A673 (cell line): Measurements from ENCODE around the gene CACNG4. TPM values are rescaled to one million over a fixed set of nuclear protein-coding genes. Genes with fewer than 3 reads are reported as not detected.

Experiments
- BruUV-seq: library from RNA; stranded (reverse); fragments of 400-500 nt; replicated peaks from 2 replicates; lab custom pipeline; 2021; lab: Mats Ljungman, UMichigan
- CTCF ChIA-PET: fragments of 300-600 bp; sonication (Branson Sonifier 250); formaldehyde crosslinking; loops from one replicate; lab custom pipeline; 2022; ENCODE audit warnings: antibody characterized with exemption; lab: Charles Lee
- POLR2A ChIA-PET: fragments of 300-600 bp; sonication (Branson Sonifier 250); formaldehyde crosslinking; loops from one replicate; lab custom pipeline; 2022; ENCODE audit warnings: antibody characterized with exemption; ENCODE audit not compliant: low non-redundant PET; lab: Charles Lee
- DNase-seq: peaks from one replicate; pipeline ENCODE4 v3.0.0-alpha.2; 2015; ENCODE audit warnings: low spot score
- H3K27ac ChIP-seq: fragments of 200-600 bp; sonication (generic); 2 replicates; pipeline ENCODE4 v1.5.1; 2016; ENCODE audit warnings: mixed run types, low read depth, mild to moderate bottlenecking, mixed read lengths, antibody characterized with exemption, low read length; ENCODE audit not compliant: poor library complexity, severe bottlenecking
- H3K27me3 ChIP-seq: fragments of 200-600 bp; sonication (generic); replicated peaks from 2 replicates; pipeline ENCODE4 v1.6.1; 2017; ENCODE audit warnings: mixed run types, low read depth, mild to moderate bottlenecking, mixed read lengths, antibody characterized with exemption, low read length; ENCODE audit not compliant: insufficient read depth, poor library complexity
- H3K36me3 ChIP-seq: fragments of 200-600 bp; sonication (generic); 2 replicates; pipeline ENCODE4 v1.6.1; 2016; ENCODE audit warnings: mixed run types, mild to moderate bottlenecking, mixed read lengths, antibody characterized with exemption, low read length; ENCODE audit not compliant: insufficient read depth, poor library complexity, severe bottlenecking
- H3K4me1 ChIP-seq: fragments of 200-600 bp; sonication (generic); 2 replicates; pipeline ENCODE4 v1.6.1; 2017; ENCODE audit warnings: mixed run types, mild to moderate bottlenecking, mixed read lengths, antibody characterized with exemption, low read length; ENCODE audit not compliant: insufficient read depth, poor library complexity, severe bottlenecking
- H3K4me3 ChIP-seq: fragments of 200-600 bp; sonication (generic); 2 replicates; pipeline ENCODE4 v1.5.1; 2016; ENCODE audit warnings: low read depth, mixed run types, mild to moderate bottlenecking, mixed read lengths, low read length; ENCODE audit not compliant: poor library complexity, severe bottlenecking
- H3K9me3 ChIP-seq: fragments of 200-600 bp; sonication (generic); 2 replicates; pipeline ENCODE4 v1.6.1; 2016; ENCODE audit warnings: mixed run types, low read depth, mild to moderate bottlenecking, mixed read lengths, antibody characterized with exemption, low read length; ENCODE audit not compliant: poor library complexity, severe bottlenecking
- EZH2 ChIP-seq: fragments of 200-600 bp; sonication (generic); IDR thresholded peaks from 2 replicates; pipeline ENCODE4 v1.6.1; 2017; ENCODE audit warnings: borderline replicate concordance, low read depth, mild to moderate bottlenecking, mixed read lengths, antibody characterized with exemption, low read length; ENCODE audit not compliant: poor library complexity, severe bottlenecking
- intact Hi-C: fragments of 100-400 bp; cut with micrococcal nuclease; formaldehyde crosslinking; loops from one replicate; pipeline ENCODE4 v1.10.0; 2022; ENCODE audit not compliant: unreplicated experiment
- total RNA-seq: library from RNA; stranded (reverse); gene quantifications from 2 replicates; pipeline ENCODE4 v1.2.3, GENCODE V29; 2021
- TF ChIP-seq, protein P1 (sequence below): fragments of 300-800, 200-600 bp; sonication (generic); conservative IDR thresholded peaks from 2 replicates; pipeline ENCODE4 v1.5.1; 2017; ENCODE audit warnings: low read depth, mild to moderate bottlenecking, antibody characterized with exemption, low read length, moderate library complexity, mixed read lengths

CACNG4 gene
- total RNA-seq, 1 experiment from 2014 or later, result 9.7 TPM

DNA sequence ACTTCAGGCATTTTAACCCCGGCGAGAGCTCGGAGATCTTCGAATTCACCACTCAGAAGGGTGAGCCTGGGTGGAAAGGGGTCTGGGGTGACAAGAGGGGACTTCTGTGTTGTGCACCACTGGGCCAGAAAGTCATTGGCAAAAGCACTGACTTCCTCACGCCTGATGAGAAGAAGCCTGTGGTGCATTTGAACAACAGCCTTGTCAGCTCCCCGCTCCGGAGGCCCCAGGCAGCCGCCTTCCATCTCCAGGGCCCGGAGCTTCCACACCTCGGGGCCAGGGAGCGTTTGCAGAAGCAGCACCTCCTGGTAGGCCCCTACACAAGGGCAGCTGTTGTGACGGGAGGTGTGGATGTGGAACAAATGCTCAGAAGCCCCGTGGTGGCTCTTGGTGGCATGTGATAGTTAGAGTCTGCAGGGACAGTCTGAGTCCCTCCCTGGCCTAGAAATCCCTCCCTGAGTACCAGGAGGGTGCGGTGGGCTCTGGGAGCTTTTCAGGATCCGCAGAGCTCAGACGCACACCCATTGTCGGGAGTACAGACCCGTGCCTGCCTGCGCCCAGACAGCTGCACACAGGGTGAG is 89.6 kb downstream of the CACNG4 start:
- POLR2A ChIA-PET, result no interaction called here
- no peak overlapping the region for H3K4me3 ChIP-seq
- no peak for DNase-seq

DNA sequence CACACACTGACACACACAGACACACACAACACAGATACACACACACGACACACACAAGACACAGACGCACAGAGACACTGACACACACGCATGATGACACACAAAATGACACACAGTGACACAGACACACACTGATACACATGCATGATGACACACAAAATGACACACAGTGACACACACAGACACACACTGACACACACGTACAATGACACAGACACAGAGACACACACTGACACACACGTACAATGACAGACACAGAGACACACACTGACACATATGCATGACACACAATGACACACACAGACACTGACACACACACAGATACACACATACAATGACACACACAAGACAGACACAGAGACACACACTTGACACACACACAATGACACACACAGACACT is 90.1 kb downstream of the CACNG4 start:
- Histone ChIP-seq H3K4me1 (no peaks in the 10 kb centered on the region), H3K27me3 (no peaks in the 10 kb centered on the region), H3K36me3 (no peaks in the 10 kb centered on the region), H3K4me3 (no peak overlapping the region), H3K9me3 (peaks cover 2% of the 10 kb centered on the region), H3K27ac (no peak overlapping the region)
- intact Hi-C loops, result no loop called here
- TF ChIP-seq, protein P1, sequence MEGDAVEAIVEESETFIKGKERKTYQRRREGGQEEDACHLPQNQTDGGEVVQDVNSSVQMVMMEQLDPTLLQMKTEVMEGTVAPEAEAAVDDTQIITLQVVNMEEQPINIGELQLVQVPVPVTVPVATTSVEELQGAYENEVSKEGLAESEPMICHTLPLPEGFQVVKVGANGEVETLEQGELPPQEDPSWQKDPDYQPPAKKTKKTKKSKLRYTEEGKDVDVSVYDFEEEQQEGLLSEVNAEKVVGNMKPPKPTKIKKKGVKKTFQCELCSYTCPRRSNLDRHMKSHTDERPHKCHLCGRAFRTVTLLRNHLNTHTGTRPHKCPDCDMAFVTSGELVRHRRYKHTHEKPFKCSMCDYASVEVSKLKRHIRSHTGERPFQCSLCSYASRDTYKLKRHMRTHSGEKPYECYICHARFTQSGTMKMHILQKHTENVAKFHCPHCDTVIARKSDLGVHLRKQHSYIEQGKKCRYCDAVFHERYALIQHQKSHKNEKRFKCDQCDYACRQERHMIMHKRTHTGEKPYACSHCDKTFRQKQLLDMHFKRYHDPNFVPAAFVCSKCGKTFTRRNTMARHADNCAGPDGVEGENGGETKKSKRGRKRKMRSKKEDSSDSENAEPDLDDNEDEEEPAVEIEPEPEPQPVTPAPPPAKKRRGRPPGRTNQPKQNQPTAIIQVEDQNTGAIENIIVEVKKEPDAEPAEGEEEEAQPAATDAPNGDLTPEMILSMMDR, result no peak
- TF ChIP-seq EZH2, result no peak
- DNase-seq, result no peak
- no TSS peak for BruUV-seq
- ChIA-PET CTCF (no interaction called here), POLR2A (no interaction called here)

More for the DNA sequence above, 89.6 kb downstream of the CACNG4 start:
- CTCF ChIA-PET, result no interaction called here
- no peaks in the 10 kb centered on the region for H3K36me3 ChIP-seq
- no TSS peak for BruUV-seq
- no peaks in the 10 kb centered on the region for H3K4me1 ChIP-seq
- H3K27ac ChIP-seq, result no peak overlapping the region
- TF ChIP-seq, protein P1, result no peak
- no peak for TF ChIP-seq EZH2
- intact Hi-C loops, result no loop called here
- peaks cover 7% of the 10 kb centered on the region for H3K9me3 ChIP-seq
- no peaks in the 10 kb centered on the region for H3K27me3 ChIP-seq

DNA sequence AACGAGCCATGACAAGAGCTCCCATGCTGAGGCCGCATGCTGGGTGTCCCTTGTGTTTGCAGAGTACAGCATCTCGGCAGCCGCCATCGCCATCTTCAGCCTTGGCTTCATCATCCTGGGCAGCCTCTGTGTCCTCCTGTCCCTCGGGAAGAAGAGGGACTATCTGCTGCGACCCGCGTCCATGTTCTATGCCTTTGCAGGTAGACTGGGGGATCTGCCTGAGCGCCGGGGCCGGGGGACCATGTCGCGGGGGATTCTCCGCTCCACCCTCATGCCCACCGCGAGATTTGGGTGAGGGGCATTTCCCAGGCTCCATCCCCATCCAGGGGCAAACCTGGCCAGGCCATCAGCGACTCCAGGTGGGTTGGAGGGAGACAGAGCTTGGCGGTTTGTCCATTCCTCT is 90.5 kb downstream of the CACNG4 start:
- H3K4me3 ChIP-seq, result no peak overlapping the region
- intact Hi-C loops, result no loop called here
- ChIA-PET POLR2A (no interaction called here), CTCF (no interaction called here)
- no peak overlapping the region for H3K27ac ChIP-seq
- no peaks in the 10 kb centered on the region for H3K36me3 ChIP-seq
- H3K27me3 ChIP-seq, result no peaks in the 10 kb centered on the region
- H3K4me1 ChIP-seq, result no peaks in the 10 kb centered on the region
- no peak for DNase-seq
- no TSS peak for BruUV-seq
- TF ChIP-seq EZH2, result no peak
- TF ChIP-seq, protein P1, result no peak
- H3K9me3 ChIP-seq, result no peaks in the 10 kb centered on the region
